IPS-18a (cell line): ENCODE data around the gene DROSHA.
"Not testable (repeated sequence)": the region's sequence is repeated elsewhere in the genome, so short reads cannot be mapped to it uniquely, and the experiment has no call there.

Experiments used
- H3K27ac ChIP-seq: one replicate; pipeline ENCODE4 v1.5.1; 2013; ENCODE audit warnings: low read length
- H3K27me3 ChIP-seq: one replicate; pipeline ENCODE4 v1.6.1; 2013; ENCODE audit warnings: mild to moderate bottlenecking, low read length; ENCODE audit not compliant: control insufficient read depth, insufficient read depth
- H3K36me3 ChIP-seq: one replicate; pipeline ENCODE4 v1.6.1; 2013; ENCODE audit warnings: low read depth, low read length; ENCODE audit not compliant: control insufficient read depth
- H3K4me1 ChIP-seq: one replicate; pipeline ENCODE4 v1.6.1; 2013; ENCODE audit warnings: low read depth, low read length; ENCODE audit not compliant: control insufficient read depth
- H3K4me3 ChIP-seq: one replicate; pipeline ENCODE4 v1.5.1; 2013; ENCODE audit warnings: low read length
- H3K9ac ChIP-seq: one replicate; pipeline ENCODE4 v1.6.1; 2013; ENCODE audit warnings: mild to moderate bottlenecking, low read length, moderate library complexity
- H3K9me3 ChIP-seq: one replicate; pipeline ENCODE4 v1.6.1; 2013; ENCODE audit warnings: low read depth, low read length; ENCODE audit not compliant: control insufficient read depth

DROSHA gene

GRCh38 chr5:31366941-31367340 is 165.0 kb downstream of the DROSHA start:
- H3K9ac ChIP-seq: no peak overlapping the region
- H3K27me3 ChIP-seq: no peaks in the 10 kb centered on the region
- H3K4me3 ChIP-seq: no peak overlapping the region
- H3K9me3 ChIP-seq: no peaks in the 10 kb centered on the region
- peaks cover 8% of the 10 kb centered on the region for H3K4me1 ChIP-seq
- H3K36me3 ChIP-seq: no peaks in the 10 kb centered on the region
- no peak overlapping the region for H3K27ac ChIP-seq

GRCh38 chr5:31365776-31366175 is 166.1 kb downstream of the DROSHA start:
- peaks cover 8% of the 10 kb centered on the region for H3K4me1 ChIP-seq
- no peak overlapping the region for H3K27ac ChIP-seq
- H3K4me3 ChIP-seq: no peak overlapping the region
- H3K27me3 ChIP-seq: no peaks in the 10 kb centered on the region
- no peaks in the 10 kb centered on the region for H3K36me3 ChIP-seq
- H3K9ac ChIP-seq: no peak overlapping the region
- H3K9me3 ChIP-seq: no peaks in the 10 kb centered on the region

- Histone ChIP-seq H3K9ac (no peak overlapping the region), H3K4me1 (peaks cover 8% of the 10 kb centered on the region), H3K9me3 (no peaks in the 10 kb centered on the region), H3K36me3 (no peaks in the 10 kb centered on the region), H3K27me3 (no peaks in the 10 kb centered on the region), H3K4me3 (no peak overlapping the region), H3K27ac (no peak overlapping the region)
Observed at GRCh38 chr5:31364881-31365636, 166.8 kb downstream of the DROSHA start.

DNA sequence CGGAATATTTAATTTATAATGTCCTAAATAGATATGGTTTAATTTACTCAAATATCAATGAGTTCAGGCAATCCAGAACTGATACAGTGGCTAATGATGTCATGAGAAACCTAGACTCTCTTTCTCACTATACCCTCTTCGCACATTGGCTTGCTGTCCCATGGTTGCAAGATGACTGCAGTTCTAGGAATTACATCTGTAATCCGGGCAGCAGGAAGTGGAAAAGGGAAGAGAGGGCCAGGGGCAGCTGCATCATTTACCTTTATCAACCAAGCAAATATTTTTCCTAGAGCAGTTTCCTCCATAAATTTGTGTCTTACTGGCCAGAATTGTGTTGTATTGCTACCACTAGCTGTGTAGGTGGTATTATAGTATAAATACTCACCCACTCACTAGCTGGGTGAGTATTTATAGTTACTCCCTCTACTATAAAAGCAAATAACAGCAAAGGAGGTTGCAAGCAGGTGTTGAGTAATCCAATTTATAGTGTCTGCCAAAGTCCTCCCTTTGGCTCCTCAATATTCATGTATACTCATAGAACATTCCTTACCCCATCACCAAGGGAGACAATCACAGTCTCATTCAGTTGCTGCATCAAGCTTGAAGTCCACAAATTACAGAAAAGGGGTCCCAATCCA is 168.8 kb downstream of the DROSHA start:
- H3K27ac ChIP-seq: no peak overlapping the region
- H3K9ac ChIP-seq: no peak overlapping the region
- no peaks in the 10 kb centered on the region for H3K36me3 ChIP-seq
- peaks cover 8% of the 10 kb centered on the region for H3K4me1 ChIP-seq
- H3K4me3 ChIP-seq: no peak overlapping the region
- no peaks in the 10 kb centered on the region for H3K27me3 ChIP-seq
- no peaks in the 10 kb centered on the region for H3K9me3 ChIP-seq

GRCh38 chr5:31362529-31362900 is 169.4 kb downstream of the DROSHA start:
- H3K27ac ChIP-seq: no peak overlapping the region
- no peaks in the 10 kb centered on the region for H3K9me3 ChIP-seq
- H3K27me3 ChIP-seq: no peaks in the 10 kb centered on the region
- no peak overlapping the region for H3K9ac ChIP-seq
- H3K36me3 ChIP-seq: no peaks in the 10 kb centered on the region
- peaks cover 8% of the 10 kb centered on the region for H3K4me1 ChIP-seq
- H3K4me3 ChIP-seq: no peak overlapping the region

- H3K4me3 ChIP-seq, H3K27me3 ChIP-seq, H3K27ac ChIP-seq, H3K4me1 ChIP-seq, H3K9ac ChIP-seq, H3K36me3 ChIP-seq, H3K9me3 ChIP-seq: not testable (repeated sequence)
Observed at GRCh38 chr5:31361704-31362528, 170.0 kb downstream of the DROSHA start.

DNA sequence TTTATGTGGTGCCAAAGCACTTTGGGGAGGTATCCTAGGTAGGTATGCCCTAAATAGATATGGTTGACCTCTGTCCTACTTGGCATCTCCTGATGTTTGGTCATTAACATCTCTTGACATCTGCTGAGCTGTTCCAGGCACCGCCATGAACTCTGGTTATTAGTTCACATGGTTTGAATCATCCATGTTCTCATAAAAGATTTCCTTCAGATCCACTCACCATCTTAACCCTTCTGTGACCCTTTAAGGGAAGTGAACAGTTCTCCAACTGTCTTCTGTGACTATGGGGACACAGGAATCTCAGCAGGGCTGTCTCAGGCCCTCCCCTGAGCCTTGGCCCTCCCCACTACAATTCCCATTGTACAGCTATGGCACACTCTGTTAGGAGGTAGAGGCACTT is 170.7 kb downstream of the DROSHA start:
- Histone ChIP-seq H3K36me3 (no peaks in the 10 kb centered on the region), H3K9me3 (no peaks in the 10 kb centered on the region), H3K9ac (no peak overlapping the region), H3K4me1 (peaks cover 8% of the 10 kb centered on the region), H3K27me3 (no peaks in the 10 kb centered on the region), H3K4me3 (no peak overlapping the region), H3K27ac (no peak overlapping the region)

DNA sequence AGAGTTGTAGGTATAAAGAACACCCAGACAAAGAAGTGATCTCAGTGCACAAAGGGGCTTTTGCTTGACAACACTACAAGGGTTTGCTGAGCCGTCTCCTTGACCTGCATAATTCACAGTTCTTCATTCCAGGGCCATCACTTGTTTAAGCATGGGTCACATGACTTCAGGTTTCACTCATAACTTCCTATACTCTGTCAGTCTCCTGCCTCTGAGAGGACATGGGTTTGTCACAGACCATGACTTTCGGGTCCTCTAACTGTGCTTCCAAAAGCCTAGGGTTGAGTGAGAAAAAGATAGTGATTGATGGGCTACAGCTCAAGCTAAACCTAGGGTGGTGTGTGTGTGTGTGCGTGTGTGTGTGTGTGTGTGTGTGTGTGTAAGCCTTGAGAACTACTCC is 172.1 kb downstream of the DROSHA start:
- Histone ChIP-seq H3K4me3 (no peak overlapping the region), H3K4me1 (peaks cover 8% of the 10 kb centered on the region), H3K27me3 (no peaks in the 10 kb centered on the region), H3K9me3 (no peaks in the 10 kb centered on the region), H3K9ac (no peak overlapping the region), H3K27ac (no peak overlapping the region), H3K36me3 (no peaks in the 10 kb centered on the region)

DNA sequence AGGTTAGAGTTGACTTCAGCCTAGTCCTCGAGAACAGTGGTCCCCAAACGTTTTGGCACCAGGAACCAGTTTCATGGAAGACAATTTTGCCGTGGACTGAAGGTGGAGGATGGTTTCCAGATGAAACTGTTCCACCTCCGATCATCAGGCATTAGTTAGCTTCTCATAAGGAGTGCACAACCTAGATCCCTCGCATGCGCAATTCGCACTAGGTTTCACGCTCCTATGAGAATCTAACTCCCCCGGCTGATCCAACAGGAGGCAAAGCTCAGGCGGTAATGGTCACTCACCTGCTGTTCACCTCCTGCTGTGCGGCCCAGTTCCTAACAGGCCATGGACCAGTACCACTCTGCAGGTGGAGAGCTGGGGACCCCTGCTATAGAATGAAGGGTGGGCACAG is 174.9 kb downstream of the DROSHA start:
- H3K27me3 ChIP-seq: no peaks in the 10 kb centered on the region
- H3K4me3 ChIP-seq: no peak overlapping the region
- peaks cover under 1% of the 10 kb centered on the region for H3K4me1 ChIP-seq
- no peaks in the 10 kb centered on the region for H3K36me3 ChIP-seq
- H3K27ac ChIP-seq: no peak overlapping the region
- no peak overlapping the region for H3K9ac ChIP-seq
- H3K9me3 ChIP-seq: no peaks in the 10 kb centered on the region

DNA sequence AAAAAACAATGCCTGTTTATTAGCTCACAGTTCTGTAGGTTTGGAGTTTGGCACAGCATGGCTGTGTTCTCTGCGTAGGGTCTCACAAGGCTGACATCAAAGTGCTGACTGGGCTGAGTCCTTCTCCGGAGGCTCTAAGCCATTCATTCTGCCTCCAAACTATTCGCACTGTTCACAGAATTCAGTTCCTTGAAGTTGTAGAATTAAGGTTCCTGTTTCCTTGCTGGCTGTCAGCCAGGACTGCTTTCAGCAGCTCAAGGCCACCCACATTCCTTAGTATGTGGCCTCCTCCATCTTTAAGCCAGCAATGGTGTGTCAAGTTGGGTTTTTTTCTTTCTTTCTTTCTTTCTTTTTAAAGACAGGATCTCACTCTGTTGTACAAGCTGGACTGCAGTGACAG is 176.6 kb downstream of the DROSHA start:
- no peak overlapping the region for H3K4me3 ChIP-seq
- no peak overlapping the region for H3K9ac ChIP-seq
- no peaks in the 10 kb centered on the region for H3K27me3 ChIP-seq
- no peaks in the 10 kb centered on the region for H3K4me1 ChIP-seq
- H3K9me3 ChIP-seq: no peaks in the 10 kb centered on the region
- no peak overlapping the region for H3K27ac ChIP-seq
- H3K36me3 ChIP-seq: no peaks in the 10 kb centered on the region
